Breast epithelium (tissue), 4 donors: ENCODE measurements around the gene SCARF2. TPM values are rescaled to one million over a fixed set of nuclear protein-coding genes. Genes with fewer than 3 reads are reported as not detected.
"Not testable (repeated sequence)": the region's sequence is repeated elsewhere in the genome, so short reads cannot be mapped to it uniquely, and the experiment has no call there.

Experiments used
- DNase-seq, 2 donors: peaks; one replicate each; pipeline ENCODE4 v3.0.0-alpha.2; 2019; ENCODE audit warnings: low spot score in 2 of 2
- H3K27ac ChIP-seq, 2 donors: fragments of 200-600 bp; sonication (generic) in 1 of 2; one replicate each; pipeline ENCODE4 v1.5.1; 2016 to 2019; ENCODE audit warnings: mild to moderate bottlenecking in 1 of 2
- H3K27me3 ChIP-seq, 2 donors: fragments of 200-600 bp; sonication (generic) in 1 of 2; one replicate each; pipeline versions ENCODE4 v1.5.1 to v1.6.0; 2017 to 2019; ENCODE audit warnings: control low read depth in 1 of 2, mild to moderate bottlenecking in 1 of 2
- H3K36me3 ChIP-seq: fragments of 200-600 bp; one replicate; pipeline ENCODE4 v1.5.1; 2019
- H3K4me1 ChIP-seq, 2 donors: fragments of 200-600 bp; sonication (generic); one replicate each; pipeline ENCODE4 v1.5.1; 2016 to 2019; ENCODE audit warnings: control low read depth in 1 of 2
- H3K4me3 ChIP-seq, 3 donors: fragments of 200-600 bp; sonication (generic); 1 replicate in 2 of 3; 2 replicates in 1 of 3; pipeline ENCODE4 v1.5.1; 2016 to 2019; ENCODE audit warnings: mild to moderate bottlenecking in 3 of 3, moderate library complexity in 2 of 3
- H3K9me3 ChIP-seq, 2 donors: fragments of 200-600 bp; sonication (generic) in 1 of 2; one replicate each; pipeline ENCODE4 v1.5.1; 2016 to 2019; ENCODE audit warnings: control low read depth in 1 of 2
- POLR2A ChIP-seq: fragments of 450-650 bp; IDR thresholded peaks from one replicate; pipeline ENCODE4 v1.6.1; 2016; ENCODE audit warnings: antibody characterized with exemption, mild to moderate bottlenecking, moderate library complexity
- POLR2AphosphoS5 ChIP-seq, 3 donors: sonication (generic); formaldehyde crosslinking; IDR thresholded peaks; one replicate each; pipeline ENCODE4 v1.6.1; 2017; ENCODE audit warnings: antibody characterized with exemption in 3 of 3
- intact Hi-C: fragments of 100-400 bp; cut with DNase I; formaldehyde crosslinking; loops from one replicate; pipeline ENCODE4 v1.15.1; 2023; ENCODE audit warnings: low total_unique reads
- total RNA-seq, 3 donors: library from RNA; depleted of rRNA; stranded (reverse); fragments of >200 nt; gene quantifications; one replicate each; pipeline ENCODE4 v1.1.0, GENCODE V29; 2016
- TF ChIP-seq, protein P1 (sequence below), 3 donors: fragments of 450-650 bp; IDR thresholded peaks; one replicate each; pipeline ENCODE4 v1.5.1; 2016 to 2017; ENCODE audit warnings: antibody characterized with exemption in 3 of 3, mild to moderate bottlenecking in 3 of 3, moderate library complexity in 3 of 3

SCARF2 gene
- total RNA-seq = 10 to 100 TPM in 2 of 3 donors, 1 to 10 TPM in 1; 5.3 to 14.7 (median 12.3) TPM

DNA sequence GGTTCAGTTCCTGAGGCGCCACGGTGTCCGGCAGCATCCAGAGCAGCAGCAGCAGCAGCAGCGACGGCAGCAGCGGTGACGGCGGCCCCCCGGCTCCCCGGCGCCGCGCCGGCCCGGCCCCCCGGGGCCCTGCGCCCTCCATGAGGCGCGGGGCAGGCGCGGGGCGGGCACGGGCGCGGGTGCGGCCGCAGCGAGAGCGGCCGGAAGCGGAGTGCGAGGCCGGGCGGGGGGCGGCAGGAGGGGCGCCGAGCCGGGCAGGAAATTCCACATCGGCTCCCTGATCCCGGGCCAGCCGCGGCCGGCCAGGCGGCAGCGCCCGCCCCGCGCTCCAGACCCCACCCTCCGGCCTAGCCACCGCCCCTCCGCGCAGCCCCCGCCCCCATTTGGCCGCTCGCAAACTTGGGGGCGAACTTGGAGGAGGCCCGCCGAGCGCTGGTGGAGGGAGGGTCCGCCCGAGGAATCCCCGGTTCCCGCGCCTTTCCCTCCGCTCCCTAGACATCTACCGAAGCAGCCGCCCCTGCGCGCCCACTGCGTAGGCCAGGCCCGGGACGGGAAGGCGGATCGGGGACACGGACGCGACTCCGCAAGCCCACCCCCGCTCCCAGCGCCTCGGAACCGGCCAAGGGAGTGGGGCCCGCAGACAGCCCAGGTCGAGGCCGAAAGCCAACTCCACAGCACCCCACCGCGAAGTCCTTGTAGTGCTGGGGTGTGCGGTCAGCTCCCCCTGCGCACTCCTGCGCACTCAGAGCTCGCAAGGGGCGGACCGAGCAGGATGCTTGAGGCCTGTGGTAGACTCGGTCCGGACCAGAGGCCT lies at the start of gene SCARF2:
TSS of gene SCARF2 (minus strand) at position 213 of the 814 bp plus-strand sequence. CDS start at position 142, 71 bp downstream.
- no peaks in the 10 kb centered on the region for H3K4me1 ChIP-seq
- intact Hi-C loops = no loop called here
- TF ChIP-seq POLR2AphosphoS5 (IDR thresholded peaks at IDR 0.05) = peak in 1 of 3 donors; percentile 42
- TF ChIP-seq, protein P1, sequence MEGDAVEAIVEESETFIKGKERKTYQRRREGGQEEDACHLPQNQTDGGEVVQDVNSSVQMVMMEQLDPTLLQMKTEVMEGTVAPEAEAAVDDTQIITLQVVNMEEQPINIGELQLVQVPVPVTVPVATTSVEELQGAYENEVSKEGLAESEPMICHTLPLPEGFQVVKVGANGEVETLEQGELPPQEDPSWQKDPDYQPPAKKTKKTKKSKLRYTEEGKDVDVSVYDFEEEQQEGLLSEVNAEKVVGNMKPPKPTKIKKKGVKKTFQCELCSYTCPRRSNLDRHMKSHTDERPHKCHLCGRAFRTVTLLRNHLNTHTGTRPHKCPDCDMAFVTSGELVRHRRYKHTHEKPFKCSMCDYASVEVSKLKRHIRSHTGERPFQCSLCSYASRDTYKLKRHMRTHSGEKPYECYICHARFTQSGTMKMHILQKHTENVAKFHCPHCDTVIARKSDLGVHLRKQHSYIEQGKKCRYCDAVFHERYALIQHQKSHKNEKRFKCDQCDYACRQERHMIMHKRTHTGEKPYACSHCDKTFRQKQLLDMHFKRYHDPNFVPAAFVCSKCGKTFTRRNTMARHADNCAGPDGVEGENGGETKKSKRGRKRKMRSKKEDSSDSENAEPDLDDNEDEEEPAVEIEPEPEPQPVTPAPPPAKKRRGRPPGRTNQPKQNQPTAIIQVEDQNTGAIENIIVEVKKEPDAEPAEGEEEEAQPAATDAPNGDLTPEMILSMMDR (IDR thresholded peaks at IDR 0.05) = no peak
- peaks cover 0 to 9% of the 10 kb centered on the region in 2 donors for H3K27me3 ChIP-seq
- DNase-seq = no peak
- peak within 1 kb of the TSS; percentile 62 to 87 (median 69) for H3K4me3 ChIP-seq
- no peaks in the 10 kb centered on the region for H3K9me3 ChIP-seq
- H3K27ac ChIP-seq = peak within 1 kb of the TSS; percentile 85 to 97
- H3K36me3 ChIP-seq = no peaks in the 10 kb centered on the region

- Histone ChIP-seq H3K9me3 (no peaks in the 10 kb centered on the region), H3K4me1 (no peaks in the 10 kb centered on the region), H3K4me3 (no peak overlapping the region), H3K36me3 (no peaks in the 10 kb centered on the region), H3K27ac (no peak overlapping the region), H3K27me3 (no peaks in the 10 kb centered on the region)
- intact Hi-C loops = no loop called here
- TF ChIP-seq POLR2AphosphoS5 (IDR thresholded peaks at IDR 0.05) (no peak), POLR2A (no peak)
- DNase-seq = no peak
These were observed 48.6 kb upstream of the SCARF2 start for GRCh38 chr22:20486229-20486628.

DNA sequence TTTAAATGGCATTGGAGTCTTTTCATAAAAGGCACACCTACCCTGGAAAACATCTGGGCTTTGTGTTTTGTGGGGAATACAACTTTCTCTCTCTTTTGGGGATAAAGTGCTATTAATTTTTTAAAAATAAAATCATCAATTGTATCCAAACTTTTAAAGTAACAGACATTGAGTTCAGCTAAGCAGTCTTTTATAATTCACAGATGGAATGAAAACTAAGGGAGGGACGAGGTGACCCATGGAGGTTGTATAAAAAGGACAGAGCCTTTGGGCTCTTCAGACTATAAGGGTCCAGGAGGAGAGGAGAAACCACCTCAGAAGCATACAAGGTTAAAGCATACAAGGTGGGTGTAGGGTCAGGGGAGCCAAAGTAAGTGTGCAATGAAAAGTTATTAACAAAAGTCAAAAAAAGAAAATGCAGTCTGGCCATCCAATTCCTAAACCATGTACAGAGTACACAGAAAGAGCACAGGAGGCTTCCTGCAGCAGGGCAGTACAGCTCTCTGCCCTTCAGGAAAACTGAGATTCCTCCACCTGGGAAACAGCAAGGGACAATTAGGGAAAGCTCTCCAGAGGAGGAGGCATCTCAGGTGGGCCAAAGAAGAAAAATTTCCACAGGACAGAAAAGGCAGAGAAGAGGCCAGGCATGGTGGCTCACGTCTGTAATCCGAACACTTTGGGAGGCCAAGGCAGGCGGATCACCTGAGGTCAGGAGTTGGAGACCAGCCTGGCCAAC lies 47.5 kb upstream of the SCARF2 start:
- H3K9me3 ChIP-seq = no peaks in the 10 kb centered on the region
- no peak overlapping the region for H3K27ac ChIP-seq
- H3K4me1 ChIP-seq = no peaks in the 10 kb centered on the region
- H3K4me3 ChIP-seq = no peak overlapping the region
- intact Hi-C loops = no loop called here
- H3K36me3 ChIP-seq = no peaks in the 10 kb centered on the region
- no peak for TF ChIP-seq POLR2A
- no peak for TF ChIP-seq POLR2AphosphoS5 (IDR thresholded peaks at IDR 0.05)
- TF ChIP-seq, protein P1 (IDR thresholded peaks at IDR 0.05) = no peak
- H3K27me3 ChIP-seq = no peaks in the 10 kb centered on the region
- DNase-seq = no peak

- no peaks in the 10 kb centered on the region for H3K4me1 ChIP-seq
- no peaks in the 10 kb centered on the region for H3K9me3 ChIP-seq
- intact Hi-C loops = no loop called here
- no peak for DNase-seq
- H3K4me3 ChIP-seq = no peak overlapping the region
- no peak overlapping the region for H3K27ac ChIP-seq
- no peaks in the 10 kb centered on the region for H3K36me3 ChIP-seq
- TF ChIP-seq POLR2AphosphoS5 (IDR thresholded peaks at IDR 0.05) (no peak), POLR2A (no peak)
- TF ChIP-seq, protein P1 (IDR thresholded peaks at IDR 0.05) = no peak
- no peaks in the 10 kb centered on the region for H3K27me3 ChIP-seq
These were observed 46.1 kb upstream of the SCARF2 start for GRCh38 chr22:20483771-20484170.

- H3K36me3 ChIP-seq, intact Hi-C loops, H3K27ac ChIP-seq, H3K27me3 ChIP-seq, DNase-seq, H3K9me3 ChIP-seq, H3K4me3 ChIP-seq, H3K4me1 ChIP-seq: not testable (repeated sequence)
These were observed 45.5 kb upstream of the SCARF2 start for GRCh38 chr22:20483143-20483506.

DNA sequence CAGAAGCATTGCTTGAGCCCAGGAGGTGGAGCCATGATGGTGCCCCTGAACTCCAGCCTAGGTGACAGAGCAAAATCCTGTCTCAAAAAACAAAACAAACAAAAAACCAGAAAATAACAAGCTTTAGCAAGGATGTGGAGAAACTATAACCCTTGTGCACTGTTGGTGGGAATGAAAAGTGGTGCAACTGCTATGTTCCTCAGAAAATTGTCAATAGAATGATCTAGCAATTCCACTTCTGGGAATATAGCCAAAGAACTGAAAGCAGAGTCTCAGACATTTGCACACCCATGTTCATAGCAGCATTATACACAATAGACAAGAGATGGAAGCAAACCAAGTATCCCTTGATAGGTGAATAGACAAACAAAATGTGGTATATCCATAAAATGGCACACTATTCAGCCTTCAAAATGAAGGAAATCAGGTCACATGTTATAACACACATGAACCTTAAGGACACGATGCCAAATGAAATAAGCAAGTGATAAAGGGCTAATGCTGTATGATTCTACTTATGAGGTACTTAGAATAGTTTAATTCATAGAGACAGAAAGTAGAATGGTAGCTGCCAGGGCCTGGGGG lies 42.1 kb upstream of the SCARF2 start:
- Histone ChIP-seq H3K4me1 (no peaks in the 10 kb centered on the region), H3K4me3 (no peak overlapping the region), H3K27ac (no peak overlapping the region), H3K36me3 (no peaks in the 10 kb centered on the region), H3K9me3 (no peaks in the 10 kb centered on the region), H3K27me3 (no peaks in the 10 kb centered on the region)
- DNase-seq = no peak
- TF ChIP-seq POLR2AphosphoS5 (IDR thresholded peaks at IDR 0.05) (no peak), POLR2A (no peak)
- TF ChIP-seq, protein P1 (IDR thresholded peaks at IDR 0.05) = no peak
- intact Hi-C loops = no loop called here

- H3K27me3 ChIP-seq, H3K4me3 ChIP-seq, DNase-seq, H3K9me3 ChIP-seq, H3K27ac ChIP-seq, intact Hi-C loops, H3K4me1 ChIP-seq, H3K36me3 ChIP-seq: not testable (repeated sequence)
These were observed 40.4 kb upstream of the SCARF2 start for GRCh38 chr22:20478059-20478458.

GRCh38 chr22:20475569-20475968 lies 37.9 kb upstream of the SCARF2 start:
- H3K9me3 ChIP-seq, H3K4me1 ChIP-seq, H3K27me3 ChIP-seq, H3K27ac ChIP-seq, H3K4me3 ChIP-seq, DNase-seq, H3K36me3 ChIP-seq, intact Hi-C loops: not testable (repeated sequence)
